HG03045 (cell line): ENCODE data around the gene SORCS2.

Experiments used
- ATAC-seq: cut with Tn5 transposase; IDR thresholded peaks from one replicate; pipeline ENCODE4 v1.9.1; 2021; ENCODE audit warnings: mild to moderate bottlenecking, moderate library complexity; ENCODE audit not compliant: unreplicated experiment

The SORCS2 gene

GRCh38 chr4:7217039-7217438, 24.7 kb downstream of the SORCS2 start:
- no peak for ATAC-seq

GRCh38 chr4:7217474-7218321, 25.4 kb downstream of the SORCS2 start:
- no peak for ATAC-seq

DNA sequence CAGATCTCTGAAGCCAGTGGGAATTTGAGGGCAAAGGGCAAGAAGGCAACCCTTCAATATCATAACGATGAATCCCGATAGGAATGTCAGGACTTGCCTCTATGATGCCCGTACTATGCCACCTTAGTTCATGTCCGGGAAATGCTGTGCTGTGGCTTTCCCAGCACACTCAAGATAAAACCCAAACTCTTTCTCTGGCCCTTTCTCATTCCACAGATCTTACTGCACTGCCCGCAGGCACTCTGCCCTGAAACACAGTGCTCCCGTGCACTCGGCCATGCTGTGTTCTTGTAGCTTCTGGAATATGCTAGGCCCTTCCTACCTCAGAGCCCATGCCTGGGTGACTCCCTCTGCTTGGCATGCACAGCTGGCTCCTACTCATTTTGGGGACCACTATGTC, 26.3 kb downstream of the SORCS2 start:
- ATAC-seq, result no peak

GRCh38 chr4:7222521-7222920, 30.2 kb downstream of the SORCS2 start:
- ATAC-seq, result no peak

DNA sequence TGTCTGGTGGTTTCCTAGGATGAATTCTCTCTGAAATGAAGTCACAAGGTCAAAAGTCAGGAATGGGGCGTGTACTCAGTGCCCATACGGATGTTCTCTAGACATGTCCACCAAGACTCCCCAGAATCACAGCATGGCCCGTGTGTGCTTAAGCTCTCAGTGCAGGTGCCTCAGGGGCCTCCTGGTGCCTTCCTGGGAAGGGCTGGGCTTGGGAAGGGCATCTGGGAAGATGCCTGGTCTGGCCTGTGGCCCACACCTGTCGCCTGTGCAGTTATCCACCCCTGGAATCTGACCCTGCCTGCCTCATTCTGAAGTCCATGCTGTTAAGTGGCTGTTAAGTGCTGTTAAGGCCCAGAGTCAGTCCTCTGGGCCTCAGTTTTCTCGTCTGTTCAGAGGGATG, 31.2 kb downstream of the SORCS2 start:
- no peak for ATAC-seq

GRCh38 chr4:7224001-7224400, 31.7 kb downstream of the SORCS2 start:
- no peak for ATAC-seq

DNA sequence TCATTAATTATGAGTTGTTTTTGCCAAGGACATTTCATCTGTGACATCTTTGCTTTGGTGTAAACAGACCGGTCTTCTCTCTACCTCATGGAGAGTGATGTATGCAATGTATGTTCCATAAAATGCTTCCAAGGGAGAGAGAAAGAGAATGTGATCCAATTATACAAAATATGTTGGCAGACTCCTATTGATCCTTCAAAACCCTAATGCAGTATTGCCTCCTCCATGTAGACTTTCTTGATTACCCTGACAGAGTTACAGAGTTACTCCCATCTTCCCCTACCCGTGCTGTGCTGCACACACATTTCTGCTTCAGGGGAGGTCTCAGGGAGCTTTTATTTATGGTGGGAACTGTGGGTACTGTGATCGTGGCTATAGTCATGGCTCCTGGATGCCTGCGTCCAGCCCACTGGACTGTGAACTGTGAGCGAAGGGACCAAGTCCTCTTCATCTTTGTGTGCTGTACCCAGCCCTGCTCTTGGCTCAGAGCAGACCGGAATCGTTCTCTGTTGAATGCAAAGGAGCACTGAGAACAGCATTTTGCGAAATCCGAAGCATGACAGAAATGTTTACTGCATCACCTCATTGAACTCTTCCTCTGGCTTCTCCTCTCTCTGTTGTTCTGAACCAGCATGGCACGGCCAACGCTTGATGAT, 32.7 kb downstream of the SORCS2 start:
- ATAC-seq, result no peak

DNA sequence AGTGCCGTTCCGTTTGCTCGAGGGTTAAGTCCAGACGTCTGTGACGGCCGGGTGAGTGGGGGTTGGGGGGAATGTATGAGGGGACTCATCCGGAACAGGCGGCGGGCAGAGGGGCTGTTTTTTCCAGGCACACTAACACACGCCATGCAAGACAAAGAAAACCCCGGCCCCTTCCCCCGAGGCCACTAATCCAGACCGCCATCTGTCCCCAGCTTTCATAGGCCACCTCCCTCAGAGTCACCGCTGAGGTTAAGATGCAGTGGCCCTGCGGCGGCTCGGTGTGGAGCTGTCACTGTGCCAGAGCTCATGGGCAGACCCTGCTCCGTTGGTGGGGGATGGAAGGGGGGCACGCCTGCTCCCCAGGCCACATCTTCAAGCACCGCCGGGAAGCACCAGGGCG, 34.1 kb downstream of the SORCS2 start:
- no peak for ATAC-seq

- ATAC-seq, result no peak
Measured at GRCh38 chr4:7227008-7227407, 34.7 kb downstream of the SORCS2 start.

- no peak for ATAC-seq
Measured at GRCh38 chr4:7228734-7229133, 36.4 kb downstream of the SORCS2 start.

GRCh38 chr4:7232061-7232650, 39.8 kb downstream of the SORCS2 start:
- ATAC-seq, result no peak

- no peak for ATAC-seq
Measured at GRCh38 chr4:7233006-7233580, 40.8 kb downstream of the SORCS2 start.

- ATAC-seq, result no peak
Measured at GRCh38 chr4:7233601-7234000, 41.3 kb downstream of the SORCS2 start.

DNA sequence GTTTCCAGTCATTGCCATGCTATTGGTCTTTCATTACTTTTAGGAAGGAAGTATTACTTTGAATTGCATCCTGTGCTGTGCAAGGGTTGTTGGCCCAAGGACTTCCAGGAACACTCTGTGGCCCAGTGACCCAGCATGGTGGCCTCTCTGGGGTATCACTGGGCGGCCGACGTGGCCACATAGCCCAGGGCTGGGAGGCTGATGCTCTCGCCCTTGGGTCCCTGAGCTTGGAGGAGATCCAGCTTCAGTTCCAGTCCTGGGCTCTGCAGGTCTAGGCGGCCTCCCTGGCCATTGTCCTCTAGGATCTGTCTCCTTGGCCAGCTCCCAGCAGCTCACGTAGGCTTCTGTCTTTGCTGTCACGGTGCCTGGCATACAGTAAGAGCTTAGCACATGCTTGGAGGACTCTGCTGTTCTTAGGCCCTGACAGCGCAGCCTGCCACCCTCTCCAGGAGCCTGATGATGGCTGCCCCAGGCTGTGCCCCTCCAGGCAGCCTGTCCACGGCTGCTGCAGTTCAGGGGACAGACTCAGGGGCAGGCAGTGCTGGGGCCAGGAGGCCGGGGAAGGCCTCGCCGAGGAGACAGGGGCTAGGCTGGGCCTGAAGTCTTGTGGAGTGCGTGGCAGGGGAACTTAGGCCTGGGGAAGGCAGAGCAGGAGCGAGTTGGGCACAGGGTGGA, 42.2 kb downstream of the SORCS2 start:
- ATAC-seq, result no peak

- no peak for ATAC-seq
Measured at GRCh38 chr4:7235030-7235380, 42.7 kb downstream of the SORCS2 start.

- ATAC-seq, result no peak
Measured at GRCh38 chr4:7236847-7237246, 44.5 kb downstream of the SORCS2 start.

DNA sequence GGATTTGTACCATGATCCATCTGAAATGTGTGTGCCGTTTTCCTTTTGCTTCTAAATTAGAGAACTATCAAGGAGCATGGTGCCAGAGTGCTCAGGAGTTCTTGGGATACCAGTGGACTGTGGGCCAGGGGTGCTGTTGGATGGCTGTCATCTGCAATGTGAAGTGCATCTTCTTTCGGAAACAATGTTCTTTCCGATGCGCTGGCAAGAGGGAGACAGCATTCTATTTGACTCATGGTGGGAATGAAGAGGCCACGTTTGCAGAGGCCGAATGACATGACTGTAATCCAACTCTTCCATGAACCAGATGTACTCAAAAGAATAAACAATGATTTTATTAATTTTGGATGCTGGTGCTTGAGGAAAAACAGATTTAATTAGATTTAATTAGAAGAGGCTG, 45.5 kb downstream of the SORCS2 start:
- ATAC-seq, result no peak

DNA sequence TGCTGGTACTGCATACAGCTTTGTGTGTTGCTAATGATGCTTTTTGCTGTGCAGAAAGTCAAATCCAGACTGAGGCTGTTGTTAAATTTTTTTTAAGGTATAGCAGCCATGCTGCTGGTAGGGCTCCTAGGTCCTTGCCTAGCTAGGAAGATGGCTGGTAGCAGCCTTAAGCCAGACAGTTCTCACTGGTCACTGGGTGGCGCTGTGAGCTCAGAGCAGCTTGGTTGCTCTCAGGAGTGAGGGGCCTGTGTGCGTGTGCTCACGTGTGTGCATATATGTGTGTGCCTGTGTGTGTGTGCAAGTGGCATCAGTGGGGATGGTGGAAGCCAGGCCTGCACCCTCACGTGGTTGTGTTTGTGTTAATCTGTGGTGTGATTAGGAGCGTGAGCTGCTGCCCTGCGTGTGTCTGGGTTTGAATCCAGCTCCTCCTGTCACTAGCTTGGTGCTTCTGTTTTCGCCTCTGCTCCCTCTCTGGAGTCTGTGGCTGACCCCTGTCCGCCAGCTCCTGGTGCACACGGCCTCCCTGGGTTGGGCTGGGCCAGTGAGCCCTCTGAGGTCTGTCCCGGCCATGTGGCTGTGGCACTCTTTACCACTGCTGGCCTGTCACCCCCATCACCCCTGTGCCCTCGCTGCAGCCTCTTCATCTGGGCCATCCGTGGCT, 46.1 kb downstream of the SORCS2 start:
- no peak for ATAC-seq

GRCh38 chr4:7239101-7239820, 46.9 kb downstream of the SORCS2 start:
- ATAC-seq, result no peak

DNA sequence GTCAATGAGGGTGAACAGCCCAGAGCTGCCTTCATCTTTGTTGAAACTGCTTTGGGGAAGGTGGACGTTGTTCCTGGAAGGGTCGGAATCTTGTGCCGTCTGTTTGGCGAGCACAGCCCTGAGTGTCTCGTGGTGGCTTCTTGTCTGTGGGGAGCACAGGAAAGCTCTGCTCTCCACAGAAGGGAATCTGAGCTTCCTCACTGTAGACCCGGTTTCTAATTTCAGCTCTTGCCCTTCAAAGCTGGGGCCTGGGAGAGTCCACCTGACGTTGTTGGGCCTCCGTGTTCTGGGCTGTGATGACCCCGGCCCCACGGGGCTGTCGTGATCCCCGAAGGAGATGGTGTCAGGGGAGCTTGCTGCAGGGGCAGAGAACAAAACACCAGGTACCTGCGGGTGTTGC, 47.5 kb downstream of the SORCS2 start:
- no peak for ATAC-seq
